Hepatocyte (in vitro differentiated cells): ENCODE measurements around the gene DACT1. TPM values are rescaled to one million over a fixed set of nuclear protein-coding genes. Genes with fewer than 3 reads are reported as not detected.

Source experiments
- DNase-seq: peaks from one replicate; pipeline ENCODE4 v3.0.0-alpha.2; 2016; ENCODE audit warnings: low spot score
- H2AFZ ChIP-seq: fragments of 200-600 bp; sonication (generic); 2 replicates; pipeline ENCODE4 v1.6.0; 2016; ENCODE audit warnings: antibody characterized with exemption, mild to moderate bottlenecking
- H3K27ac ChIP-seq: fragments of 200-600 bp; sonication (generic); 2 replicates; pipeline ENCODE4 v1.5.1; 2016; ENCODE audit warnings: mild to moderate bottlenecking
- H3K27me3 ChIP-seq: fragments of 200-600 bp; sonication (generic); 2 replicates; pipeline ENCODE4 v1.6.1; 2016
- H3K36me3 ChIP-seq: fragments of 200-600 bp; sonication (generic); replicated peaks from 2 replicates; pipeline ENCODE4 v1.5.1; 2016; ENCODE audit warnings: low read depth; ENCODE audit not compliant: insufficient read depth
- H3K4me1 ChIP-seq: fragments of 200-600 bp; sonication (generic); 2 replicates; pipeline ENCODE4 v1.5.1; 2016; ENCODE audit warnings: mild to moderate bottlenecking, moderate library complexity; ENCODE audit not compliant: insufficient read depth
- H3K4me2 ChIP-seq: fragments of 200-600 bp; sonication (generic); 2 replicates; pipeline ENCODE4 v1.6.0; 2016
- H3K4me3 ChIP-seq: fragments of 200-600 bp; sonication (generic); 2 replicates; pipeline ENCODE4 v1.5.1; 2016; ENCODE audit warnings: mild to moderate bottlenecking
- H3K79me2 ChIP-seq: fragments of 200-600 bp; sonication (generic); 2 replicates; pipeline ENCODE4 v1.6.0; 2017; ENCODE audit warnings: mild to moderate bottlenecking
- H3K9me2 ChIP-seq: fragments of 200-600 bp; sonication (generic); replicated peaks from 2 replicates; pipeline ENCODE4 v1.6.0; 2017; ENCODE audit warnings: mild to moderate bottlenecking; ENCODE audit not compliant: insufficient read depth
- H3K9me3 ChIP-seq: fragments of 200-600 bp; sonication (generic); 2 replicates; pipeline ENCODE4 v1.5.1; 2016; ENCODE audit warnings: low read depth, mild to moderate bottlenecking
- H4K20me1 ChIP-seq: fragments of 200-600 bp; sonication (generic); 2 replicates; pipeline ENCODE4 v1.6.0; 2016; ENCODE audit warnings: mild to moderate bottlenecking; ENCODE audit not compliant: insufficient read depth, poor library complexity, severe bottlenecking
- CTCF ChIP-seq: fragments of 200-600 bp; sonication (generic); IDR thresholded peaks from 2 replicates; pipeline ENCODE4 v1.5.1; 2016; ENCODE audit warnings: antibody characterized with exemption, mild to moderate bottlenecking; ENCODE audit not compliant: poor library complexity
- EZH2 ChIP-seq: fragments of 200-600 bp; sonication (generic); IDR thresholded peaks from 2 replicates; pipeline ENCODE4 v1.6.1; 2016; ENCODE audit warnings: antibody characterized with exemption, mild to moderate bottlenecking, borderline replicate concordance
- EZH2phosphoT487 ChIP-seq: fragments of 200-600 bp; sonication (generic); IDR thresholded peaks from one replicate; pipeline ENCODE4 v1.6.1; 2018; ENCODE audit warnings: antibody characterized with exemption, mild to moderate bottlenecking, low read depth, moderate library complexity; ENCODE audit not compliant: unreplicated experiment, severe bottlenecking
- WGBS: methylation state at CpG from one replicate; pipeline ENCODE4 v1.1.6; 2016; ENCODE audit warnings: low lambda C conversion rate; ENCODE audit errors: missing lambda C conversion rate; 5-methylcytosine and 5-hydroxymethylcytosine counted together
- polyA plus RNA-seq: library from polyadenylated mRNA; unstranded; fragments of >200 nt; fragmentation: Nextera tagmentation; extraction: Ambion mirVana; gene quantifications from 2 replicates; pipeline ENCODE4 v1.2.1, GENCODE V29; 2016
- total RNA-seq: library from RNA; depleted of rRNA; stranded (reverse); fragments of >200 nt; gene quantifications from 2 replicates; pipeline ENCODE4 v1.2.3, GENCODE V29; 2014

The DACT1 gene
- total and polyA plus RNA-seq, 2 experiments from 2014 or later, result 13.2 to 19.6 TPM

- H3K4me2 ChIP-seq, result no peak overlapping the region
- no peaks in the 10 kb centered on the region for H3K27me3 ChIP-seq
- no peaks in the 10 kb centered on the region for H3K9me2 ChIP-seq
- no peaks in the 10 kb centered on the region for H3K36me3 ChIP-seq
- no peak overlapping the region for H3K27ac ChIP-seq
- no peaks in the 10 kb centered on the region for H3K79me2 ChIP-seq
- no peaks in the 10 kb centered on the region for H3K9me3 ChIP-seq
- DNase-seq, result no peak
- WGBS, result 70% methylated on average over 14 of the region's 14 CpGs
- TF ChIP-seq EZH2, result no peak
- no peak for TF ChIP-seq CTCF
- TF ChIP-seq EZH2phosphoT487, result no peak
- no peak overlapping the region for H3K4me3 ChIP-seq
- no peak overlapping the region for H2AFZ ChIP-seq
- no peaks in the 10 kb centered on the region for H4K20me1 ChIP-seq
- no peaks in the 10 kb centered on the region for H3K4me1 ChIP-seq
Observed at GRCh38 chr14:58690801-58691516, 53.2 kb downstream of the DACT1 start.

DNA sequence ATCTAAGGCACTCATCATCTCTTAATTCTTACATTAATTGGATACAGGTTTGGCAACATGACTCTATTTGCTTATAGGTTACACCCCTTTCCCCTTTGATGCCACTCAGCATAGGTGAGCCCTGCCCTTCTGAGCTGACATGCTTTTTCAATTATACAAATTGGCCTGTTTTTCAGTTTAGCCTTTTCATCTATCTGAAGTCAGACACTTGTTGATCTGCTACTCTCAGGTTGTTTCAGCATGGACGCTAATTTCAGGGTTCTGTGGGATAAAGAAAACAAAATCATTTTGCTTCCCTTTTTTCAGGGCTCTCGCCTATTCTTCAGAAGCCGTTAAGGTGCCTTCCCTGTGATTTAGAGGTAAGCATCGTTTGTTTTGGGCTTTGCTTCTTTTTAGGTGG, 55.3 kb downstream of the DACT1 start:
- Histone ChIP-seq H4K20me1 (no peaks in the 10 kb centered on the region), H3K27me3 (no peaks in the 10 kb centered on the region), H2AFZ (no peak overlapping the region), H3K27ac (no peak overlapping the region), H3K79me2 (no peaks in the 10 kb centered on the region), H3K9me2 (no peaks in the 10 kb centered on the region), H3K4me2 (no peak overlapping the region), H3K4me1 (no peaks in the 10 kb centered on the region), H3K4me3 (no peak overlapping the region), H3K36me3 (no peaks in the 10 kb centered on the region), H3K9me3 (no peaks in the 10 kb centered on the region)
- TF ChIP-seq EZH2phosphoT487, result no peak
- TF ChIP-seq CTCF, result no peak
- TF ChIP-seq EZH2, result no peak
- no peak for DNase-seq
- 44% methylated on average over 4 of the region's 4 CpGs for WGBS

DNA sequence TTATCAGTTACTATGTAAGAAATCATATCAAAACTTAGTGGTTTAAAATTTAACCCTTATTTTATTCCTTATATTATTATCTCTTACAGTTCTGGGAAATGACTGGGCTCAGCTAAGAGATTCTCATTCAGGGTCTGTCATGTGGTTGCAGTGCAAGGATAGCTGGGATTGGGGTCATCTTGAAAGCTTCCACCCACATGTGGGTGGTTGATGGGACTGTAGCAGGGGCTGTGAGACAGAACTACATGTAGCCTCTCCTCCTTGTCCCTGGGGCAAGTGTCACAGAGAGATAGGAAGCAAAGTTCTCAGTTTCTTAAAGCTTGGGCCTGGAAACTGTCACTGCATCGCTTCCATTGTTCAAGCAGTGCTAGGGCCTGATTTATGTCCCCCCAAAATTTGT, 57.8 kb downstream of the DACT1 start:
- H3K27me3 ChIP-seq, result no peaks in the 10 kb centered on the region
- H2AFZ ChIP-seq, result no peak overlapping the region
- no peak overlapping the region for H3K4me3 ChIP-seq
- TF ChIP-seq EZH2 (no peak), EZH2phosphoT487 (no peak), CTCF (no peak)
- no peaks in the 10 kb centered on the region for H3K79me2 ChIP-seq
- WGBS, result 95% methylated on average over 1 of the region's 1 CpG
- no peaks in the 10 kb centered on the region for H3K9me2 ChIP-seq
- H3K36me3 ChIP-seq, result no peaks in the 10 kb centered on the region
- H3K4me2 ChIP-seq, result no peak overlapping the region
- DNase-seq, result no peak
- H3K27ac ChIP-seq, result no peak overlapping the region
- H4K20me1 ChIP-seq, result no peaks in the 10 kb centered on the region
- no peaks in the 10 kb centered on the region for H3K4me1 ChIP-seq
- no peaks in the 10 kb centered on the region for H3K9me3 ChIP-seq
